Measurements from ENCODE around the gene FGF18.

The FGF18 gene

GRCh38 chr5:171498166-171498565, 78.7 kb downstream of the FGF18 start:
- Histone ChIP-seq H4K20me1 (no peaks in the 10 kb centered on the region), H3K36me3 (no peaks in the 10 kb centered on the region), H3K27me3 (no peaks in the 10 kb centered on the region), H3K4me3 (no peak overlapping the region), H3K9ac (no peak overlapping the region), H3K27ac (no peak overlapping the region), H3K4me1 (peaks cover 5 to 18% (median 13%) of the 10 kb centered on the region in 10 experiments; a peak in 19 of 20 replicates), H3K4me2 (no peak overlapping the region), H3K9me3 (replicated peaks in 1 of 11) (no peaks in the 10 kb centered on the region)
- no peak for TF ChIP-seq Cebpa-rat (IDR thresholded peaks at IDR 0.05)

- Histone ChIP-seq H3K9me3 (replicated peaks in 1 of 11) (no peaks in the 10 kb centered on the region), H3K4me3 (no peak overlapping the region), H3K36me3 (no peaks in the 10 kb centered on the region), H3K4me1 (peaks cover 4 to 10% (median 7%) of the 10 kb centered on the region in 10 experiments; a peak in 19 of 20 replicates), H3K4me2 (no peak overlapping the region), H3K27me3 (no peaks in the 10 kb centered on the region), H3K9ac (no peak overlapping the region), H4K20me1 (no peaks in the 10 kb centered on the region), H3K27ac (no peak overlapping the region)
- TF ChIP-seq Cebpa-rat (IDR thresholded peaks at IDR 0.05), result no peak
Observed at GRCh38 chr5:171499611-171500010, 80.2 kb downstream of the FGF18 start.

GRCh38 chr5:171505473-171506043, 86.1 kb downstream of the FGF18 start:
- no peaks in the 10 kb centered on the region for H3K27me3 ChIP-seq
- H4K20me1 ChIP-seq, result no peaks in the 10 kb centered on the region
- H3K4me3 ChIP-seq, result no peak overlapping the region
- no peaks in the 10 kb centered on the region for H3K4me1 ChIP-seq
- TF ChIP-seq Cebpa-rat (IDR thresholded peaks at IDR 0.05), result no peak
- H3K9ac ChIP-seq, result no peak overlapping the region
- no peaks in the 10 kb centered on the region for H3K36me3 ChIP-seq
- H3K4me2 ChIP-seq, result no peak overlapping the region
- H3K27ac ChIP-seq, result no peak overlapping the region
- H3K9me3 ChIP-seq (replicated peaks in 1 of 11), result no peaks in the 10 kb centered on the region

- Histone ChIP-seq H3K4me3 (no peak overlapping the region), H4K20me1 (no peaks in the 10 kb centered on the region), H3K36me3 (no peaks in the 10 kb centered on the region), H3K27me3 (no peaks in the 10 kb centered on the region), H3K9me3 (replicated peaks in 1 of 11) (no peaks in the 10 kb centered on the region), H3K4me1 (no peaks in the 10 kb centered on the region), H3K27ac (no peak overlapping the region), H3K4me2 (no peak overlapping the region), H3K9ac (no peak overlapping the region)
- TF ChIP-seq Cebpa-rat (IDR thresholded peaks at IDR 0.05), result no peak
Observed at GRCh38 chr5:171506951-171507350, 87.5 kb downstream of the FGF18 start.
